ENCODE data around the gene RPN2. TPM values are rescaled to one million over a fixed set of nuclear protein-coding genes. Genes with fewer than 3 reads are reported as not detected.

RPN2 gene
- total RNA-seq, 1 donor from 2014 or later: 185 TPM

GRCh38 chr20:37225146-37225545 lies 46.0 kb downstream of the RPN2 start:
- Mint-ChIP-seq H3K9me3 (ENCODE audit: low read depth) (no peaks in the 10 kb centered on the region), H3K27ac (ENCODE audit: unreplicated experiment) (no peak overlapping the region), H3K36me3 (ENCODE audit: low read depth) (peaks cover 34% of the 10 kb centered on the region), H3K4me1 (ENCODE audit: low read depth) (no peaks in the 10 kb centered on the region), H3K27me3 (ENCODE audit: low read depth) (no peaks in the 10 kb centered on the region), H3K4me3 (ENCODE audit: unreplicated experiment) (no peak overlapping the region)
- DNase-seq (ENCODE audit: low spot score): no peak
- no peak for TF ChIP-seq CTCF (IDR thresholded peaks at IDR 0.05)

- no peak for TF ChIP-seq CTCF (IDR thresholded peaks at IDR 0.05)
- H3K4me1 Mint-ChIP-seq (ENCODE audit: low read depth): no peaks in the 10 kb centered on the region
- H3K36me3 Mint-ChIP-seq (ENCODE audit: low read depth): peaks cover 36% of the 10 kb centered on the region
- no peak for DNase-seq (ENCODE audit: low spot score)
- H3K27ac Mint-ChIP-seq (ENCODE audit: unreplicated experiment): no peak overlapping the region
- no peaks in the 10 kb centered on the region for H3K9me3 Mint-ChIP-seq (ENCODE audit: low read depth)
- H3K4me3 Mint-ChIP-seq (ENCODE audit: unreplicated experiment): no peak overlapping the region
- no peaks in the 10 kb centered on the region for H3K27me3 Mint-ChIP-seq (ENCODE audit: low read depth)
Measured at GRCh38 chr20:37226889-37227288, 47.8 kb downstream of the RPN2 start.

GRCh38 chr20:37228082-37228481 lies 49.0 kb downstream of the RPN2 start:
- TF ChIP-seq CTCF (IDR thresholded peaks at IDR 0.05): no peak
- Mint-ChIP-seq H3K36me3 (ENCODE audit: low read depth) (peaks cover 42% of the 10 kb centered on the region), H3K9me3 (ENCODE audit: low read depth) (no peaks in the 10 kb centered on the region), H3K27me3 (ENCODE audit: low read depth) (no peaks in the 10 kb centered on the region), H3K4me3 (ENCODE audit: unreplicated experiment) (no peak overlapping the region), H3K4me1 (ENCODE audit: low read depth) (no peaks in the 10 kb centered on the region), H3K27ac (ENCODE audit: unreplicated experiment) (no peak overlapping the region)
- no peak for DNase-seq (ENCODE audit: low spot score)

GRCh38 chr20:37228656-37229055 lies 49.5 kb downstream of the RPN2 start:
- DNase-seq (ENCODE audit: low spot score): no peak
- Mint-ChIP-seq H3K4me3 (ENCODE audit: unreplicated experiment) (no peak overlapping the region), H3K9me3 (ENCODE audit: low read depth) (no peaks in the 10 kb centered on the region), H3K27me3 (ENCODE audit: low read depth) (no peaks in the 10 kb centered on the region), H3K4me1 (ENCODE audit: low read depth) (no peaks in the 10 kb centered on the region), H3K27ac (ENCODE audit: unreplicated experiment) (no peak overlapping the region), H3K36me3 (ENCODE audit: low read depth) (peaks cover 42% of the 10 kb centered on the region)
- no peak for TF ChIP-seq CTCF (IDR thresholded peaks at IDR 0.05)

GRCh38 chr20:37229357-37229756 lies 50.2 kb downstream of the RPN2 start:
- no peak overlapping the region for H3K4me3 Mint-ChIP-seq (ENCODE audit: unreplicated experiment)
- H3K27me3 Mint-ChIP-seq (ENCODE audit: low read depth): no peaks in the 10 kb centered on the region
- TF ChIP-seq CTCF (IDR thresholded peaks at IDR 0.05): no peak
- no peaks in the 10 kb centered on the region for H3K9me3 Mint-ChIP-seq (ENCODE audit: low read depth)
- no peak for DNase-seq (ENCODE audit: low spot score)
- no peak overlapping the region for H3K27ac Mint-ChIP-seq (ENCODE audit: unreplicated experiment)
- peaks cover 37% of the 10 kb centered on the region for H3K36me3 Mint-ChIP-seq (ENCODE audit: low read depth)
- no peaks in the 10 kb centered on the region for H3K4me1 Mint-ChIP-seq (ENCODE audit: low read depth)
